Stimulated activated CD8-positive, alpha-beta memory T cell treated with anti-CD3 and anti-CD28 coated beads, Interleukin-15, amount 100 ng/mL, for 24 hours (primary cell): ENCODE measurements around the gene EDN2.

Source experiments
- DNase-seq: peaks from one replicate; pipeline ENCODE4 v3.0.0-alpha.2; 2020; ENCODE audit warnings: low read depth

EDN2 gene

GRCh38 chr1:41437011-41437355 lies 47.5 kb downstream of the EDN2 start:
- no peak for DNase-seq

- no peak for DNase-seq
These were observed 48.0 kb downstream of the EDN2 start for GRCh38 chr1:41436281-41437010.

- no peak for DNase-seq
These were observed 48.8 kb downstream of the EDN2 start for GRCh38 chr1:41435570-41436178.

GRCh38 chr1:41434748-41435449 lies 49.6 kb downstream of the EDN2 start:
- DNase-seq, result no peak

- DNase-seq, result no peak
These were observed 50.2 kb downstream of the EDN2 start for GRCh38 chr1:41434306-41434705.

- DNase-seq, result no peak
These were observed 51.0 kb downstream of the EDN2 start for GRCh38 chr1:41433501-41433900.

GRCh38 chr1:41432481-41433280 lies 51.8 kb downstream of the EDN2 start:
- peak; percentile 59 for DNase-seq

GRCh38 chr1:41431490-41432350 lies 52.8 kb downstream of the EDN2 start:
- no peak for DNase-seq

GRCh38 chr1:41430582-41430981 lies 53.9 kb downstream of the EDN2 start:
- DNase-seq, result no peak

- no peak for DNase-seq
These were observed 54.4 kb downstream of the EDN2 start for GRCh38 chr1:41430069-41430468.

- no peak for DNase-seq
These were observed 54.8 kb downstream of the EDN2 start for GRCh38 chr1:41429641-41430035.
